H1 (cell line): ENCODE measurements around the gene IL13. TPM values are rescaled to one million over a fixed set of nuclear protein-coding genes. Genes with fewer than 3 reads are reported as not detected.

ENCODE experiments used
- CTCF ChIA-PET: fragments of 300-600 bp; sonication (Branson Sonifier 250); formaldehyde crosslinking; loops from one replicate; lab custom pipeline; 2021; ENCODE audit not compliant: partially characterized antibody; lab: Charles Lee
- POLR2A ChIA-PET: fragments of 300-600 bp; sonication (Branson Sonifier 250); formaldehyde crosslinking; loops from one replicate; lab custom pipeline; 2021; ENCODE audit warnings: inconsistent platforms; ENCODE audit not compliant: partially characterized antibody; lab: Charles Lee
- DNase-seq, 2 experiments: peaks; one replicate each; pipeline versions ENCODE4 v3.0.0 to v3.0.0-alpha.2; 2010 to 2022; ENCODE audit warnings: low spot score in 2 of 2, low read depth in 1 of 2, mixed read lengths in 1 of 2
- FAIRE-seq: peaks from 2 replicates; lab custom pipeline; 2011; peaks lifted over from hg19 to GRCh38; lab: Jason Lieb, UNC
- H2AFZ ChIP-seq: 2 replicates; pipeline ENCODE4 v1.8.1; 2012; ENCODE audit warnings: low read length, inconsistent platforms
- H2AK5ac ChIP-seq: 2 replicates; pipeline ENCODE4 v1.6.1; 2013; ENCODE audit warnings: low read depth, low read length
- H2BK120ac ChIP-seq: replicated peaks from 2 replicates; pipeline ENCODE3; 2013; ENCODE audit warnings: low read depth, low read length, inconsistent platforms
- H2BK12ac ChIP-seq: 2 replicates; pipeline ENCODE4 v1.6.1; 2013; ENCODE audit warnings: low read depth, low read length
- H2BK15ac ChIP-seq: 2 replicates; pipeline ENCODE4 v1.6.1; 2013; ENCODE audit warnings: low read length
- H2BK20ac ChIP-seq: 2 replicates; pipeline ENCODE4 v1.6.1; 2013; ENCODE audit warnings: low read length
- H2BK5ac ChIP-seq: 2 replicates; pipeline ENCODE4 v1.6.1; 2013; ENCODE audit warnings: low read depth, low read length
- H3K14ac ChIP-seq: 2 replicates; pipeline ENCODE4 v1.6.1; 2013; ENCODE audit warnings: inconsistent platforms; ENCODE audit not compliant: insufficient read length
- H3K18ac ChIP-seq: 2 replicates; pipeline ENCODE4 v1.6.1; 2013; ENCODE audit warnings: low read length; ENCODE audit errors: extremely low read depth
- H3K23ac ChIP-seq: 2 replicates; pipeline ENCODE4 v1.6.1; 2013; ENCODE audit warnings: inconsistent platforms; ENCODE audit not compliant: insufficient read length
- H3K23me2 ChIP-seq: 2 replicates; pipeline ENCODE4 v1.6.1; 2013; ENCODE audit warnings: low read depth, low read length
- H3K27ac ChIP-seq: 2 replicates; pipeline ENCODE4 v1.6.1; 2011; ENCODE audit warnings: low read depth, low read length, inconsistent platforms
- H3K27me3 ChIP-seq, 4 experiments: replicated peaks in 1 of 4; 1 replicate in 1 of 4; 2 replicates in 3 of 4; pipeline versions ENCODE4 v1.6.1 to v1.8.1; 2011 to 2013; ENCODE audit warnings: low read length in 3 of 4, mild to moderate bottlenecking in 3 of 4, inconsistent platforms in 2 of 4, mixed read lengths in 2 of 4, moderate library complexity in 1 of 4; ENCODE audit not compliant: control insufficient read depth in 3 of 4, insufficient read depth in 3 of 4; ENCODE audit errors: extremely low read depth in 1 of 4
- H3K36me3 ChIP-seq, 4 experiments: 2 replicates each; pipeline versions ENCODE4 v1.6.1 to v1.8.1; 2011 to 2013; ENCODE audit warnings: mild to moderate bottlenecking in 4 of 4, low read length in 3 of 4, moderate library complexity in 2 of 4, control low read depth in 1 of 4, inconsistent platforms in 1 of 4; ENCODE audit not compliant: insufficient read depth in 4 of 4, control insufficient read depth in 2 of 4
- H3K4ac ChIP-seq: replicated peaks from 2 replicates; pipeline ENCODE3; 2013; ENCODE audit warnings: low read length, low read depth, mixed read lengths, inconsistent platforms; ENCODE audit not compliant: insufficient read length
- H3K4me1 ChIP-seq, 4 experiments: replicated peaks in 1 of 4; 1 replicate in 1 of 4; 2 replicates in 3 of 4; pipeline versions ENCODE4 v1.6.1 to v1.8.1; 2011 to 2013; ENCODE audit warnings: low read length in 3 of 4, inconsistent platforms in 2 of 4, mixed read lengths in 1 of 4; ENCODE audit not compliant: insufficient read depth in 4 of 4, control insufficient read depth in 3 of 4
- H3K4me2 ChIP-seq, 2 experiments: 2 replicates each; pipeline versions ENCODE4 v1.6.1 to v1.8.1; 2011 to 2013; ENCODE audit warnings: low read depth in 2 of 2, low read length in 2 of 2, control low read depth in 1 of 2, inconsistent platforms in 1 of 2, mild to moderate bottlenecking in 1 of 2; ENCODE audit not compliant: insufficient read depth in 1 of 2
- H3K4me3 ChIP-seq, 4 experiments: fragments of 200-600, 300-600 bp in 1 of 4; sonication (generic), shearing (Covaris generic), sonication (Bioruptor Twin) in 1 of 4; 2 replicates each; pipeline versions ENCODE4 v1.5.1 to v1.8.1; 2011 to 2016; ENCODE audit warnings: low read length in 4 of 4, low read depth in 3 of 4, control low read depth in 2 of 4, inconsistent platforms in 2 of 4, mild to moderate bottlenecking in 2 of 4, mixed read lengths in 1 of 4, moderate library complexity in 1 of 4; ENCODE audit not compliant: insufficient read depth in 2 of 4; ENCODE audit errors: extremely low read depth in 1 of 4
- H3K56ac ChIP-seq: replicated peaks from 2 replicates; pipeline ENCODE3; 2013; ENCODE audit warnings: low read depth, mild to moderate bottlenecking, mixed read lengths, low read length, inconsistent platforms; ENCODE audit not compliant: insufficient read length
- H3K79me1 ChIP-seq: 2 replicates; pipeline ENCODE4 v1.6.1; 2013; ENCODE audit warnings: low read depth, low read length, control low read depth
- H3K79me2 ChIP-seq, 2 experiments: 2 replicates each; pipeline versions ENCODE4 v1.6.1 to v1.8.1; 2012 to 2013; ENCODE audit warnings: low read length in 2 of 2, mild to moderate bottlenecking in 2 of 2, inconsistent platforms in 1 of 2; ENCODE audit not compliant: insufficient read depth in 2 of 2, control insufficient read depth in 1 of 2
- H3K9ac ChIP-seq, 4 experiments: replicated peaks in 1 of 4; 1 replicate in 1 of 4; 2 replicates in 3 of 4; pipeline versions ENCODE4 v1.6.1 to v1.8.1; 2011 to 2013; ENCODE audit warnings: low read depth in 3 of 4, low read length in 3 of 4, control low read depth in 2 of 4, mild to moderate bottlenecking in 2 of 4, moderate library complexity in 2 of 4, inconsistent platforms in 1 of 4; ENCODE audit errors: extremely low read depth in 1 of 4
- H3K9me3 ChIP-seq, 2 experiments: 2 replicates each; pipeline versions ENCODE4 v1.6.1 to v1.8.1; 2012 to 2013; ENCODE audit warnings: mild to moderate bottlenecking in 2 of 2, moderate library complexity in 2 of 2, control low read depth in 1 of 2, inconsistent platforms in 1 of 2, low read depth in 1 of 2, low read length in 1 of 2, mixed read lengths in 1 of 2; ENCODE audit not compliant: insufficient read depth in 2 of 2
- H4K20me1 ChIP-seq, 2 experiments: replicated peaks in 1 of 2; 2 replicates each; pipeline versions ENCODE3 to v1.8.1; 2011 to 2013; ENCODE audit warnings: inconsistent platforms in 2 of 2, low read length in 2 of 2, mild to moderate bottlenecking in 1 of 2; ENCODE audit not compliant: insufficient read depth in 2 of 2, control insufficient read depth in 1 of 2
- H4K5ac ChIP-seq: 2 replicates; pipeline ENCODE4 v1.6.1; 2013; ENCODE audit warnings: low read length, low read depth, mixed read lengths, inconsistent platforms; ENCODE audit not compliant: insufficient read length
- H4K8ac ChIP-seq: 2 replicates; pipeline ENCODE4 v1.8.0; 2013; ENCODE audit warnings: mild to moderate bottlenecking, moderate library complexity, low read length, inconsistent platforms; ENCODE audit not compliant: insufficient read depth; ENCODE audit errors: extremely low read depth
- H4K91ac ChIP-seq: replicated peaks from 2 replicates; pipeline ENCODE3; 2013; ENCODE audit warnings: low read length, mixed read lengths, inconsistent platforms; ENCODE audit not compliant: insufficient read length
- EP300 ChIP-seq, 2 experiments: IDR thresholded peaks; 1 replicate in 1 of 2; 2 replicates in 1 of 2; pipeline ENCODE4 v1.6.1; 2011 to 2012; ENCODE audit warnings: low read depth in 2 of 2, low read length in 2 of 2, mild to moderate bottlenecking in 2 of 2, borderline replicate concordance in 1 of 2, inconsistent platforms in 1 of 2, moderate library complexity in 1 of 2
- EZH2 ChIP-seq: fragments of 200-600 bp; sonication (generic); IDR thresholded peaks from 2 replicates; pipeline ENCODE4 v1.7.1; 2012; ENCODE audit warnings: low read depth, mild to moderate bottlenecking, moderate library complexity, low read length, inconsistent platforms; ENCODE audit not compliant: severe bottlenecking
- MAFK ChIP-seq: IDR thresholded peaks from 2 replicates; pipeline ENCODE4 v1.6.1; 2012; ENCODE audit warnings: low read depth, mild to moderate bottlenecking, improper control_type of control experiment, low read length
- PHF8 ChIP-seq: fragments of 200-600 bp; sonication (generic); conservative IDR thresholded peaks from 2 replicates; pipeline ENCODE4 v1.7.1; 2012; ENCODE audit warnings: low read depth, mild to moderate bottlenecking, inconsistent platforms, low read length, moderate library complexity
- POU5F1 ChIP-seq: IDR thresholded peaks from 2 replicates; pipeline ENCODE4 v1.6.1; 2011; ENCODE audit warnings: low read depth, mild to moderate bottlenecking, low read length, moderate library complexity
- RNF2 ChIP-seq: fragments of 200-900, 300-1000 bp; sonication (generic); IDR thresholded peaks from 2 replicates; pipeline ENCODE4 v1.7.1; 2016; ENCODE audit warnings: borderline replicate concordance, low read depth, mild to moderate bottlenecking, antibody characterized with exemption, low read length; ENCODE audit not compliant: poor library complexity, severe bottlenecking; ENCODE audit errors: missing control alignments
- SAP30 ChIP-seq: fragments of 300-600 bp; sonication (generic); IDR thresholded peaks from 2 replicates; pipeline ENCODE4 v1.7.1; 2012; ENCODE audit warnings: low read length, moderate library complexity, mild to moderate bottlenecking, inconsistent platforms; ENCODE audit not compliant: insufficient read depth, insufficient replicate concordance
- SIX5 ChIP-seq: IDR thresholded peaks from 2 replicates; pipeline ENCODE4 v1.6.1; 2011; ENCODE audit warnings: mild to moderate bottlenecking, low read depth, low read length
- TAF7 ChIP-seq: optimal IDR thresholded peaks from 2 replicates; pipeline ENCODE3; 2011; ENCODE audit warnings: low read depth, mild to moderate bottlenecking, inconsistent platforms, low read length, moderate library complexity, borderline replicate concordance
- WGBS, 2 experiments: shearing (Covaris generic) in 1 of 2; methylation state at CpG; one replicate each; pipeline versions ENCODE4 v1.1.6 to v1.1.7; 2013 to 2015; ENCODE audit warnings: low lambda C conversion rate in 2 of 2, mixed read lengths in 2 of 2, inconsistent platforms in 1 of 2, low coverage in 1 of 2, missing lambda C conversion rate in 1 of 2; ENCODE audit not compliant: insufficient replicate concordance in 2 of 2, insufficient coverage in 1 of 2, insufficient read length in 1 of 2; ENCODE audit errors: extremely low coverage in 1 of 2, missing lambda C conversion rate in 1 of 2; 5-methylcytosine and 5-hydroxymethylcytosine counted together
- polyA plus RNA-seq, 7 experiments: library from polyadenylated mRNA; depleted of rRNA in 3 of 7; stranded (reverse) in 5 of 7; unstranded in 2 of 7; fragments of >200 nt in 5 of 7; fragments of 200-250 nt in 2 of 7; gene quantifications; 1 replicate in 5 of 7; 2 replicates in 1 of 7; 4 replicates in 1 of 7; pipeline versions ENCODE4 v1.2.1 to v1.2.3, GENCODE V29; 2011 to 2013; ENCODE audit warnings: missing spikeins in 2 of 7, mixed read lengths in 2 of 7
- total RNA-seq: library from RNA; stranded (reverse); fragmentation: NEBNext Ultra II Directional; extraction: Animal tissue kit (Norgen Biotek cat#: 25700); gene quantifications from 2 replicates; pipeline ENCODE4 v1.2.1, GENCODE V29; 2021
- TF ChIP-seq, protein P1 (sequence below): IDR thresholded peaks from 2 replicates; pipeline ENCODE4 v1.6.1; 2011; ENCODE audit warnings: low read length, improper control_type of control experiment

IL13 gene
- total and polyA plus RNA-seq, 2 of the 8 experiments (the other 6 are each of a cell fraction or from before 2014, with no cell fraction given), result not detected

DNA sequence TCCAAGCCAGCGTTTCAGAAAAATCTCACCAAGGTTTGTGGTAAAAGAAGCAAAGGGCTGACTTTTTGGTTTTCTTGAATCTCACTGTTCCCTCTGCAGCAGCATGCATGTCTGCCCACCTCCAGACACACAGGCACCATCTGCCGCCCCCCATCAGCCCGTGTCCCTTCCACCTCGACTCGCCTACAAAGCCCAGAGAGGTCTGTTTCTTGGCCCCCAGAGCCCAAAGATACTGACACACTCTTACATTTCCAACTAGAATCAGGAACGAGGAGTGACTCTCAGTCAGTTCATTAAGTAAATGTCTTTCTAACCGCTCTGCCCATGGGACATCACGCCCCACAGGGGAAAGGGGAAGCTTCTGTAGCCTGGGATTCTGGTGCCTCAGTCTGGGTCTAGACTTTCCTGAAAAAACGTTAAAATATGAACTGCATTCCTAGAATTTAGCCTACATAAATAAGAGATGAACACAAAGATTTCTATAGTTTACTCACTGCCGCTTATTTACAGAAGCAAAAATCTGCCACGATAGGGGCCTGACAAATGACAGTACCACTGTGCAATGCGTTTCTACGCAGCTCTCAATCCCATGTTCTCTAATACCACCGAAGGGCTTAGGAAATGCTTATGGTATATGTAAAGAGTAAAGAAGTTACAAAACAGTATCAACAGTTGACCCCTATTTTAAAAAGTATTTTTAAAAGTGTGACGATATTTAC is 19.9 kb downstream of the IL13 start:
- no peak overlapping the region for H3K27ac ChIP-seq
- TF ChIP-seq TAF7, result no peak
- no peak for TF ChIP-seq RNF2
- no peak for TF ChIP-seq MAFK
- TF ChIP-seq EP300 (IDR thresholded peaks at IDR 0.05; ENCODE audit: borderline replicate concordance in 1 of 2, low read depth in 2 of 2, low read length in 2 of 2), result no peak
- no peak for TF ChIP-seq POU5F1
- TF ChIP-seq SIX5, result no peak
- TF ChIP-seq SAP30, result no peak
- TF ChIP-seq, protein P1, sequence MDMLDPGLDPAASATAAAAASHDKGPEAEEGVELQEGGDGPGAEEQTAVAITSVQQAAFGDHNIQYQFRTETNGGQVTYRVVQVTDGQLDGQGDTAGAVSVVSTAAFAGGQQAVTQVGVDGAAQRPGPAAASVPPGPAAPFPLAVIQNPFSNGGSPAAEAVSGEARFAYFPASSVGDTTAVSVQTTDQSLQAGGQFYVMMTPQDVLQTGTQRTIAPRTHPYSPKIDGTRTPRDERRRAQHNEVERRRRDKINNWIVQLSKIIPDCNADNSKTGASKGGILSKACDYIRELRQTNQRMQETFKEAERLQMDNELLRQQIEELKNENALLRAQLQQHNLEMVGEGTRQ, result no peak
- no peak for TF ChIP-seq PHF8
- TF ChIP-seq EZH2, result no peak

More for the DNA sequence above, 19.9 kb downstream of the IL13 start:
- no peak overlapping the region for H2BK15ac ChIP-seq
- no peaks in the 10 kb centered on the region; the same call in 1 of the 2 replicates for H3K23me2 ChIP-seq
- H3K9me3 ChIP-seq, result no peaks in the 10 kb centered on the region
- no peaks in the 10 kb centered on the region for H3K27me3 ChIP-seq
- H3K18ac ChIP-seq, result no peak overlapping the region
- no peaks in the 10 kb centered on the region for H4K20me1 ChIP-seq
- H2AFZ ChIP-seq, result no peak overlapping the region
- no peak overlapping the region for H2BK120ac ChIP-seq
- no peak overlapping the region for H3K56ac ChIP-seq
- no peak for DNase-seq
- H4K91ac ChIP-seq, result no peak overlapping the region
- no peak overlapping the region for H3K4ac ChIP-seq
- H4K5ac ChIP-seq, result no peak overlapping the region
- ChIA-PET CTCF (interaction anchor here (0.9 to 5.6 kb wide), 17 partner anchors 8 to 180 kb away, joined by 3 to 23 read pairs (median 4); no protein-coding TSS in a partner anchor), POLR2A (interaction anchor here (1.0 kb wide), 1 partner anchor 14 kb away, joined by 3 read pairs; no protein-coding TSS in a partner anchor)
- no peak overlapping the region for H3K14ac ChIP-seq
- no peak for FAIRE-seq
- H2BK12ac ChIP-seq, result no peak overlapping the region
- H3K4me1 ChIP-seq, result no peaks in the 10 kb centered on the region
- no peak overlapping the region for H4K8ac ChIP-seq
- no peaks in the 10 kb centered on the region for H3K36me3 ChIP-seq
- H2BK5ac ChIP-seq, result no peak overlapping the region
- H3K9ac ChIP-seq, result no peak overlapping the region
- H3K23ac ChIP-seq, result no peak overlapping the region
- no peak overlapping the region for H2BK20ac ChIP-seq
- WGBS, 2 experiments, result 91% methylated on average over 15 of the region's 15 CpGs; no CpG with 5 or more reads in 1 of the 2 experiments
- no peak overlapping the region for H2AK5ac ChIP-seq
- no peaks in the 10 kb centered on the region for H3K79me2 ChIP-seq
- no peaks in the 10 kb centered on the region for H3K79me1 ChIP-seq
- H3K4me2 ChIP-seq, result no peak overlapping the region
- no peak overlapping the region for H3K4me3 ChIP-seq
